Common myeloid progenitor, CD34-positive (primary cell): ENCODE results near the gene KAT7.

Experiments used
- CTCF ChIA-PET: fragments of 350-600 bp; sonication (Branson Sonifier 250); formaldehyde crosslinking; loops from one replicate; lab custom pipeline; 2021; ENCODE audit warnings: antibody characterized with exemption; lab: Charles Lee
- POLR2A ChIA-PET: fragments of 350-600 bp; sonication (Branson Sonifier 250); formaldehyde crosslinking; loops from one replicate; lab custom pipeline; 2021; ENCODE audit warnings: antibody characterized with exemption; lab: Charles Lee
- DNase-seq, 3 donors: peaks; one replicate each; pipeline versions ENCODE4 v3.0.0 to v3.0.0-alpha.2; 2013
- H3K27ac ChIP-seq, 2 experiments: 1 replicate in 1 of 2; 2 replicates in 1 of 2; pipeline ENCODE4 v1.7.0; 2013; ENCODE audit warnings: inconsistent platforms in 2 of 2, low read length in 2 of 2, mild to moderate bottlenecking in 2 of 2, low read depth in 1 of 2, moderate library complexity in 1 of 2; ENCODE audit not compliant: severe bottlenecking in 2 of 2, insufficient read depth in 1 of 2, poor library complexity in 1 of 2
- H3K27me3 ChIP-seq, 5 experiments: replicated peaks in 2 of 5; 1 replicate in 3 of 5; 2 replicates in 2 of 5; pipeline versions ENCODE4 v1.6.1 to v1.7.0; 2013; ENCODE audit warnings: low read length in 4 of 5, mild to moderate bottlenecking in 2 of 5, moderate library complexity in 2 of 5, inconsistent platforms in 1 of 5; ENCODE audit not compliant: insufficient read depth in 5 of 5, control insufficient read depth in 4 of 5
- H3K36me3 ChIP-seq, 4 experiments: 1 replicate in 2 of 4; 2 replicates in 2 of 4; pipeline versions ENCODE4 v1.6.1 to v1.7.0; 2013; ENCODE audit warnings: low read length in 3 of 4, control low read depth in 1 of 4, mild to moderate bottlenecking in 1 of 4; ENCODE audit not compliant: control insufficient read depth in 4 of 4, insufficient read depth in 4 of 4
- H3K4me1 ChIP-seq, 4 experiments: 1 replicate in 3 of 4; 2 replicates in 1 of 4; pipeline versions ENCODE4 v1.6.1 to v1.7.1; 2013; ENCODE audit warnings: low read length in 3 of 4, mild to moderate bottlenecking in 3 of 4, control low read depth in 1 of 4, inconsistent platforms in 1 of 4, moderate library complexity in 1 of 4; ENCODE audit not compliant: control insufficient read depth in 4 of 4, insufficient read depth in 4 of 4; ENCODE audit errors: control extremely low read depth in 1 of 4
- H3K4me3 ChIP-seq, 7 experiments: 1 replicate in 4 of 7; 2 replicates in 3 of 7; pipeline versions ENCODE4 v1.5.1 to v1.7.0; 2013; ENCODE audit warnings: mild to moderate bottlenecking in 7 of 7, low read length in 6 of 7, moderate library complexity in 6 of 7, inconsistent platforms in 2 of 7, low read depth in 2 of 7, control low read depth in 1 of 7; ENCODE audit not compliant: insufficient read depth in 4 of 7, control insufficient read depth in 1 of 7; ENCODE audit errors: extremely low read depth in 1 of 7
- H3K9me3 ChIP-seq, 5 experiments: 1 replicate in 4 of 5; 2 replicates in 1 of 5; pipeline versions ENCODE4 v1.6.1 to v1.7.1; 2013; ENCODE audit warnings: low read length in 4 of 5, mild to moderate bottlenecking in 2 of 5, inconsistent platforms in 1 of 5, low read depth in 1 of 5, moderate library complexity in 1 of 5; ENCODE audit not compliant: control insufficient read depth in 4 of 5, insufficient read depth in 2 of 5; ENCODE audit errors: control extremely low read depth in 1 of 5
- WGBS: methylation state at CpG from one replicate; pipeline ENCODE4 v1.1.5; 2013; ENCODE audit not compliant: insufficient coverage; 5-methylcytosine and 5-hydroxymethylcytosine counted together

KAT7 gene

DNA sequence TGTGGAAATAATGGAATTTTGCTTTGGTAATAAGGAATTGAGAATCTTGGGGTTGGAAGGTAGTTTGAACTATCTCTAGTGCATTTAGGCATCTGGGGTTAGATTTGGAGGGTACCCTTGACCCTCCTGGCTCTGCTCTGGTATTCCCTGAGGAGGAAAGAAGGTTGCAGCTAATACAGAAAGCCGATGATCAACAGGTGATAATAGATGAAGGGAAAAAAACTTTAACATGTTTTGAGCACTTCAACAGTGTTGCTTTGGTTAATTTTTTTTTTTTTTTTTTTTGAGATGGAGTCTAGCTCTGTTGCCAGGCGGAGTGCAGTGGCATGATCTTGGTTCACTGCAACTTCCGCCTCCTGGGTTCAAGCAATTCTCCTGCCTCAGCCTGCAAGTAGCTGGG is 4.8 kb downstream of the KAT7 start:
- H3K36me3 ChIP-seq = peaks cover 20 to 62% (median 45%) of the 10 kb centered on the region in 4 experiments
- ChIA-PET CTCF (interaction anchor here (1.0 to 1.6 kb wide), 2 partner anchors 37 to 59 kb away, joined by 4 to 5 read pairs; no protein-coding TSS in a partner anchor), POLR2A (no interaction called here)

GRCh38 chr17:49795372-49795771 is 6.9 kb downstream of the KAT7 start:
- DNase-seq = no peak
- H3K36me3 ChIP-seq = peaks cover 29 to 77% (median 59%) of the 10 kb centered on the region in 4 experiments
- no peaks in the 10 kb centered on the region for H3K27me3 ChIP-seq
- ChIA-PET CTCF (interaction anchor here (0.8 to 1.4 kb wide), 3 partner anchors 10 to 201 kb away, joined by 3 to 5 read pairs (median 4); no protein-coding TSS in a partner anchor), POLR2A (no interaction called here)
- WGBS = 98% methylated on average over 4 of the region's 5 CpGs
- peak overlapping the region in 1 of 2 experiments; percentile 10 for H3K27ac ChIP-seq
- H3K4me3 ChIP-seq = no peak overlapping the region
- peaks cover 0 to 16% (median 3%) of the 10 kb centered on the region in 4 experiments for H3K4me1 ChIP-seq
- no peaks in the 10 kb centered on the region for H3K9me3 ChIP-seq

More for the DNA sequence above, 4.8 kb downstream of the KAT7 start:
- no peaks in the 10 kb centered on the region for H3K27me3 ChIP-seq
- H3K4me3 ChIP-seq = no peak overlapping the region
- WGBS = 95% methylated on average over 2 of the region's 3 CpGs
- no peaks in the 10 kb centered on the region for H3K9me3 ChIP-seq
- DNase-seq = no peak
- H3K4me1 ChIP-seq = peaks cover 0 to 25% (median 14%) of the 10 kb centered on the region in 4 experiments
- H3K27ac ChIP-seq = no peak overlapping the region

DNA sequence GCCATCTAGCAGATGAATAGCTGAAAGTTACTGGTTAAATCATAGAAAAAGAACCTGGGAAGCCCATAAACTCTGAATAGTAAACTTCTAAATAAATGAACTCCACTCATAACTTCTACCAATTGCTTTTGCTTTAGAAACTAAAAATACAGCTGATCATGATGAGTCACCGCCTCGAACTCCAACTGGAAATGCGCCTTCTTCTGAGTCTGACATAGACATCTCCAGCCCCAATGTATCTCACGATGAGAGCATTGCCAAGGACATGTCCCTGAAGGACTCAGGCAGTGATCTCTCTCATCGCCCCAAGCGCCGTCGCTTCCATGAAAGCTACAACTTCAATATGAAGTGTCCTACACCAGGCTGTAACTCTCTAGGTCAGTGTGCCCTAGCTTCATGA is 9.7 kb downstream of the KAT7 start:
- H3K4me3 ChIP-seq = no peak overlapping the region
- DNase-seq = no peak
- no peaks in the 10 kb centered on the region for H3K27me3 ChIP-seq
- H3K27ac ChIP-seq = no peak overlapping the region
- H3K4me1 ChIP-seq = peaks cover 0 to 13% (median 3%) of the 10 kb centered on the region in 4 experiments
- WGBS = 98% methylated on average over 8 of the region's 8 CpGs
- H3K9me3 ChIP-seq = no peaks in the 10 kb centered on the region
- peaks cover 23 to 76% (median 52%) of the 10 kb centered on the region in 4 experiments for H3K36me3 ChIP-seq
- ChIA-PET CTCF (interaction anchor here (0.8 to 1.9 kb wide), 8 partner anchors 9 to 89 kb away, joined by 3 to 7 read pairs (median 4); partner anchors contain the start of gene FAM117A), POLR2A (interaction anchor here (0.6 kb wide), 1 partner anchor 16 kb away, joined by 3 read pairs; no protein-coding TSS in a partner anchor)

GRCh38 chr17:49798738-49799137 is 10.3 kb downstream of the KAT7 start:
- H3K4me1 ChIP-seq = peaks cover 0 to 13% (median 3%) of the 10 kb centered on the region in 4 experiments
- H3K27ac ChIP-seq = no peak overlapping the region
- no peaks in the 10 kb centered on the region for H3K9me3 ChIP-seq
- H3K36me3 ChIP-seq = peaks cover 21 to 71% (median 49%) of the 10 kb centered on the region in 4 experiments
- no peaks in the 10 kb centered on the region for H3K27me3 ChIP-seq
- POLR2A ChIA-PET = no interaction called here
- CTCF ChIA-PET = interaction anchor here (0.8 to 1.9 kb wide), 7 partner anchors 9 to 90 kb away, joined by 3 to 7 read pairs (median 3); partner anchors contain the start of gene FAM117A
- DNase-seq = no peak
- WGBS = 80% methylated on average over 1 of the region's 2 CpGs
- H3K4me3 ChIP-seq = no peak overlapping the region

- Histone ChIP-seq H3K4me3 (no peak overlapping the region), H3K36me3 (peaks cover 27 to 81% (median 43%) of the 10 kb centered on the region in 4 experiments), H3K9me3 (no peaks in the 10 kb centered on the region), H3K27ac (no peak overlapping the region), H3K27me3 (no peaks in the 10 kb centered on the region), H3K4me1 (no peaks in the 10 kb centered on the region)
- 88% methylated on average over 3 of the region's 4 CpGs for WGBS
- no peak for DNase-seq
- CTCF ChIA-PET = interaction anchor here (0.9 to 1.7 kb wide), 4 partner anchors 10 to 41 kb away, joined by 3 to 4 read pairs (median 3); no protein-coding TSS in a partner anchor
- POLR2A ChIA-PET = no interaction called here
Measured at GRCh38 chr17:49809056-49809455, 20.6 kb downstream of the KAT7 start.

GRCh38 chr17:49814781-49815529 is 26.5 kb downstream of the KAT7 start:
- WGBS = 100% methylated on average over 2 of the region's 4 CpGs
- CTCF ChIA-PET = interaction anchor here (0.9 kb wide), 2 partner anchors 17 to 18 kb away, joined by 3 to 4 read pairs; no protein-coding TSS in a partner anchor
- H3K27ac ChIP-seq = no peak overlapping the region
- no peaks in the 10 kb centered on the region for H3K27me3 ChIP-seq
- H3K9me3 ChIP-seq = no peaks in the 10 kb centered on the region
- no peak for DNase-seq
- no peak overlapping the region for H3K4me3 ChIP-seq
- POLR2A ChIA-PET = interaction anchor here (0.6 kb wide), 1 partner anchor 17 kb away, joined by 3 read pairs; no protein-coding TSS in a partner anchor
- peaks cover 19 to 72% (median 47%) of the 10 kb centered on the region in 4 experiments for H3K36me3 ChIP-seq
- H3K4me1 ChIP-seq = peaks cover 0 to 6% (median 0%) of the 10 kb centered on the region in 4 experiments
